ENCODE results near the gene UQCRC1. TPM values are rescaled to one million over a fixed set of nuclear protein-coding genes. Genes with fewer than 3 reads are reported as not detected.
A peak's percentile ranks its signal among the peaks of the same experiment; 100 is the strongest.

UQCRC1 gene
- total and polyA plus RNA-seq, 2 of the 8 experiments (the other 6 are each of a cell fraction or from before 2014, with no cell fraction given) = 310 to 720 TPM

GRCh38 chr3:48553886-48554845 is 55.3 kb downstream of the UQCRC1 start:
- no peak overlapping the region for H3K4ac ChIP-seq (replicated peaks; ENCODE audit: insufficient read length, low read depth, low read length)
- no peak overlapping the region for H3K18ac ChIP-seq (ENCODE audit: extremely low read depth, low read length)
- no peak overlapping the region for H2BK120ac ChIP-seq (replicated peaks; ENCODE audit: low read depth, low read length)
- peaks cover 11% of the 10 kb centered on the region for H3K79me1 ChIP-seq (ENCODE audit: low read depth, low read length)
- H3K36me3 ChIP-seq (ENCODE audit: control insufficient read depth in 2 of 4, insufficient read depth in 4 of 4, low read length in 3 of 4) = no peaks in the 10 kb centered on the region; a peak in 1 of 8 replicates
- no peak overlapping the region for H2BK12ac ChIP-seq (ENCODE audit: low read depth, low read length)
- no peak overlapping the region for H3K4me3 ChIP-seq (ENCODE audit: extremely low read depth in 1 of 4, insufficient read depth in 2 of 4, low read depth in 3 of 4, low read length in 4 of 4)
- no peaks in the 10 kb centered on the region for H3K27me3 ChIP-seq (replicated peaks in 1 of 4; ENCODE audit: control insufficient read depth in 3 of 4, extremely low read depth in 1 of 4, insufficient read depth in 3 of 4, low read length in 3 of 4)
- H3K4me1 ChIP-seq (replicated peaks in 1 of 4; ENCODE audit: control insufficient read depth in 3 of 4, insufficient read depth in 4 of 4, low read length in 3 of 4) = peaks cover 0 to 15% (median 8%) of the 10 kb centered on the region in 4 experiments; a peak in 6 of 7 replicates
- peaks cover 0 to 8% of the 10 kb centered on the region in 2 experiments for H4K20me1 ChIP-seq (replicated peaks in 1 of 2; ENCODE audit: control insufficient read depth in 1 of 2, insufficient read depth in 2 of 2, low read length in 2 of 2)
- H3K9ac ChIP-seq (replicated peaks in 1 of 4; ENCODE audit: extremely low read depth in 1 of 4, low read depth in 3 of 4, low read length in 3 of 4) = no peak overlapping the region; a peak in 1 of 7 replicates
- POLR2A ChIA-PET (ENCODE audit: partially characterized antibody) = interaction anchor here (0.9 to 6.0 kb wide), 11 partner anchors 9 to 127 kb away, joined by 3 to 34 read pairs (median 3); partner anchors contain the start of genes ATRIP, CCDC51, SLC26A6 and TMA7
- no peak overlapping the region for H2AFZ ChIP-seq (ENCODE audit: low read length)
- no peak overlapping the region for H2BK20ac ChIP-seq (ENCODE audit: low read length)
- no peak overlapping the region; the same call in 1 of the 2 replicates for H2BK5ac ChIP-seq (ENCODE audit: low read depth, low read length)
- no peak for FAIRE-seq
- no peaks in the 10 kb centered on the region for H3K9me3 ChIP-seq (ENCODE audit: insufficient read depth in 2 of 2, low read depth in 1 of 2, low read length in 1 of 2)
- H3K23me2 ChIP-seq (ENCODE audit: low read depth, low read length) = peaks cover 2% of the 10 kb centered on the region; the same call in 1 of the 2 replicates
- H3K4me2 ChIP-seq (ENCODE audit: insufficient read depth in 1 of 2, low read depth in 2 of 2, low read length in 2 of 2) = peak overlapping the region; percentile 25 to 84; a peak in 3 of 4 replicates
- H4K8ac ChIP-seq (ENCODE audit: extremely low read depth, insufficient read depth, low read length) = no peak overlapping the region
- H3K27ac ChIP-seq (ENCODE audit: low read depth, low read length) = no peak overlapping the region
- 93% methylated on average over 14 of the region's 14 CpGs; no CpG with 5 or more reads in 1 of the 2 experiments for WGBS, 2 experiments (ENCODE audit: extremely low coverage in 1 of 2, insufficient coverage in 1 of 2, insufficient read length in 1 of 2, insufficient replicate concordance in 2 of 2, low coverage in 1 of 2, low lambda C conversion rate in 2 of 2, missing lambda C conversion rate in 1 of 2)
- H4K5ac ChIP-seq (ENCODE audit: insufficient read length, low read depth, low read length) = no peak overlapping the region
- H3K14ac ChIP-seq (ENCODE audit: insufficient read length) = no peak overlapping the region
- no peak overlapping the region for H3K56ac ChIP-seq (replicated peaks; ENCODE audit: insufficient read length, low read depth, low read length)
- no peak overlapping the region for H2AK5ac ChIP-seq (ENCODE audit: low read depth, low read length)
- peaks cover 0 to 27% of the 10 kb centered on the region in 2 experiments; a peak in 1 of 4 replicates for H3K79me2 ChIP-seq (ENCODE audit: control insufficient read depth in 1 of 2, insufficient read depth in 2 of 2, low read length in 2 of 2)
- CTCF ChIA-PET (ENCODE audit: partially characterized antibody) = interaction anchor here (0.8 to 3.6 kb wide), 12 partner anchors 7 to 146 kb away, joined by 3 to 15 read pairs (median 4); partner anchors contain the start of gene SLC26A6
- H3K23ac ChIP-seq (ENCODE audit: insufficient read length) = no peak overlapping the region
- DNase-seq (ENCODE audit: low read depth in 1 of 2, low spot score in 2 of 2) = peak in 1 of 2 experiments; percentile 45
- H4K91ac ChIP-seq (replicated peaks; ENCODE audit: insufficient read length, low read length) = no peak overlapping the region
- no peak overlapping the region for H2BK15ac ChIP-seq (ENCODE audit: low read length)
- TF ChIP-seq HDAC2 (IDR thresholded peaks at IDR 0.05; ENCODE audit: borderline replicate concordance in 1 of 2, low read depth in 2 of 2, low read length in 2 of 2) (no peak), RXRA (IDR thresholded peaks at IDR 0.05; ENCODE audit: insufficient read depth, low read depth, low read length) (no peak), TAF7 (optimal IDR thresholded peaks at IDR 0.05; ENCODE audit: borderline replicate concordance, low read depth, low read length) (no peak), CBX5 (IDR thresholded peaks at IDR 0.05; ENCODE audit: low read depth, low read length) (no peak), SP1 (IDR thresholded peaks at IDR 0.05; ENCODE audit: low read depth, low read length) (no peak), JUN (IDR thresholded peaks at IDR 0.05; ENCODE audit: low read depth, low read length) (no peak), SUZ12 (IDR thresholded peaks at IDR 0.05; ENCODE audit: low read length) (no peak), POLR2A (IDR thresholded peaks at IDR 0.05; ENCODE audit: control extremely low read depth in 1 of 2, low read depth in 2 of 2, low read length in 2 of 2) (no peak), NRF1 (IDR thresholded peaks at IDR 0.05; ENCODE audit: low read depth, low read length) (no peak), TCF12 (IDR thresholded peaks at IDR 0.05; ENCODE audit: low read depth, low read length) (no peak)

All from H1 (cell line).